WTC11 (cell line): ENCODE measurements around the gene MAPT. TPM values are rescaled to one million over a fixed set of nuclear protein-coding genes. Genes with fewer than 3 reads are reported as not detected.

Experiments used
- ATAC-seq: fragments of 200-7000 bp; cut with Tn5 transposase; 2 replicates; pipeline ENCODE4 v1.10.0; 2021; ENCODE audit warnings: mild to moderate bottlenecking, moderate library complexity
- CTCF ChIA-PET: fragments of 300-600 bp; sonication (Branson Sonifier 250); formaldehyde crosslinking; loops from one replicate; lab custom pipeline; 2021; ENCODE audit warnings: antibody characterized with exemption; lab: Charles Lee
- POLR2A ChIA-PET: fragments of 350-600 bp; sonication (Branson Sonifier 250); formaldehyde crosslinking; loops from one replicate; lab custom pipeline; 2021; ENCODE audit warnings: antibody characterized with exemption; lab: Charles Lee
- DNase-seq: peaks from one replicate; pipeline ENCODE4 v3.0.0; 2021; ENCODE audit warnings: low spot score
- H3K27ac Mint-ChIP-seq: 2 replicates; pipeline ENCODE4 v1.8.0; 2021; ENCODE audit warnings: mixed read lengths
- H3K27me3 Mint-ChIP-seq: 2 replicates; pipeline ENCODE4 v1.8.0; 2021; ENCODE audit warnings: low read depth, mild to moderate bottlenecking, moderate library complexity, mixed read lengths
- H3K36me3 Mint-ChIP-seq: 2 replicates; pipeline ENCODE4 v1.8.0; 2021; ENCODE audit warnings: mixed read lengths
- H3K4me1 Mint-ChIP-seq: 2 replicates; pipeline ENCODE4 v1.8.0; 2022; ENCODE audit warnings: mixed read lengths
- H3K4me3 Mint-ChIP-seq: 2 replicates; pipeline ENCODE4 v1.8.0; 2021; ENCODE audit warnings: mild to moderate bottlenecking, moderate library complexity, mixed read lengths
- H3K9me3 Mint-ChIP-seq: 2 replicates; pipeline ENCODE4 v1.8.0; 2021; ENCODE audit warnings: mixed read lengths
- CREB1 ChIP-seq: sonication (generic); formaldehyde crosslinking; IDR thresholded peaks from 2 replicates; pipeline ENCODE4 v1.8.0; 2023; ENCODE audit warnings: mild to moderate bottlenecking, missing genetic modification reagents
- CTCF ChIP-seq: fragments of 200-600 bp; IDR thresholded peaks from 2 replicates; pipeline ENCODE4 v1.8.0; 2022; ENCODE audit warnings: antibody characterized with exemption
- EMX1 ChIP-seq: fragments of 250-450 bp; sonication (Bioruptor Pico); IDR thresholded peaks from 2 replicates; pipeline ENCODE4 v1.8.0; 2021; ENCODE audit warnings: mild to moderate bottlenecking
- ETV6 ChIP-seq: sonication (generic); formaldehyde crosslinking; IDR thresholded peaks from 2 replicates; pipeline ENCODE4 v1.8.1; 2022; ENCODE audit warnings: mild to moderate bottlenecking, missing genetic modification reagents
- FOXJ3 ChIP-seq: sonication (generic); formaldehyde crosslinking; IDR thresholded peaks from 2 replicates; pipeline ENCODE4 v1.9.0; 2021; ENCODE audit warnings: missing genetic modification reagents, mild to moderate bottlenecking, borderline replicate concordance
- HMGA2 ChIP-seq: fragments of 250-450 bp; sonication (Bioruptor Pico); IDR thresholded peaks from 2 replicates; pipeline ENCODE4 v1.4.0; 2021; ENCODE audit warnings: mild to moderate bottlenecking, moderate library complexity
- NR3C1 ChIP-seq: sonication (generic); formaldehyde crosslinking; conservative IDR thresholded peaks from 2 replicates; pipeline ENCODE4 v1.8.1; 2023; ENCODE audit warnings: low read depth, mild to moderate bottlenecking, missing genetic modification reagents
- ZMAT4 ChIP-seq: fragments of 250-450 bp; sonication (Bioruptor Pico); IDR thresholded peaks from 2 replicates; pipeline ENCODE4 v1.9.0; 2021; ENCODE audit warnings: mild to moderate bottlenecking
- ZNF423 ChIP-seq: fragments of 250-450 bp; sonication (Bioruptor Pico); IDR thresholded peaks from 2 replicates; pipeline ENCODE4 v2.1.2; 2022; ENCODE audit warnings: mild to moderate bottlenecking, moderate library complexity
- ZSCAN18 ChIP-seq: fragments of 250-450 bp; sonication (Bioruptor Pico); IDR thresholded peaks from 2 replicates; pipeline ENCODE4 v2.1.2; 2022; ENCODE audit warnings: mild to moderate bottlenecking, moderate library complexity
- total RNA-seq: library from RNA; stranded (reverse); gene quantifications from 3 replicates; pipeline ENCODE4 v1.2.3, GENCODE V29; 2021
- TF ChIP-seq, protein P1 (sequence below): sonication (generic); formaldehyde crosslinking; IDR thresholded peaks from 2 replicates; pipeline ENCODE4 v1.8.1; 2022; ENCODE audit warnings: mild to moderate bottlenecking, moderate library complexity, missing genetic modification reagents
- TF ChIP-seq, protein P2 (sequence below): sonication (generic); formaldehyde crosslinking; IDR thresholded peaks from 2 replicates; pipeline ENCODE4 v1.8.1; 2023; ENCODE audit warnings: mild to moderate bottlenecking, missing genetic modification reagents
- TF ChIP-seq, protein P3 (sequence below): fragments of 250-450 bp; sonication (Bioruptor Pico); IDR thresholded peaks from 2 replicates; pipeline ENCODE4 v1.8.0; 2021; ENCODE audit warnings: mild to moderate bottlenecking
- TF ChIP-seq, protein P4 (sequence below): sonication (generic); formaldehyde crosslinking; IDR thresholded peaks from 2 replicates; pipeline ENCODE4 v1.8.1; 2023; ENCODE audit warnings: mild to moderate bottlenecking, missing genetic modification reagents, borderline replicate concordance

MAPT gene
- total RNA-seq, 1 experiment from 2014 or later = 2.2 TPM

GRCh38 chr17:45975640-45976295 is 81.4 kb downstream of the MAPT start:
- ATAC-seq (no peak), DNase-seq (no peak)
- ChIA-PET CTCF (interaction anchor here (2.4 kb wide), 1 partner anchor 26 kb away, joined by 8 read pairs; no protein-coding TSS in a partner anchor), POLR2A (no interaction called here)
- H3K27ac Mint-ChIP-seq = no peak overlapping the region
- no peak for TF ChIP-seq HMGA2 (CRISPR knock-in tag)
- no peak for TF ChIP-seq ZSCAN18 (CRISPR knock-in tag)
- TF ChIP-seq, protein P1, sequence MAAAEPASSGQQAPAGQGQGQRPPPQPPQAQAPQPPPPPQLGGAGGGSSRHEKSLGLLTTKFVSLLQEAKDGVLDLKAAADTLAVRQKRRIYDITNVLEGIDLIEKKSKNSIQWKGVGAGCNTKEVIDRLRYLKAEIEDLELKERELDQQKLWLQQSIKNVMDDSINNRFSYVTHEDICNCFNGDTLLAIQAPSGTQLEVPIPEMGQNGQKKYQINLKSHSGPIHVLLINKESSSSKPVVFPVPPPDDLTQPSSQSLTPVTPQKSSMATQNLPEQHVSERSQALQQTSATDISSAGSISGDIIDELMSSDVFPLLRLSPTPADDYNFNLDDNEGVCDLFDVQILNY (CRISPR knock-in tag) = no peak
- TF ChIP-seq EMX1 (CRISPR knock-in tag) = no peak
- TF ChIP-seq FOXJ3 (CRISPR knock-in tag) = no peak
- no peak for TF ChIP-seq CREB1 (CRISPR knock-in tag)
- TF ChIP-seq, protein P2, sequence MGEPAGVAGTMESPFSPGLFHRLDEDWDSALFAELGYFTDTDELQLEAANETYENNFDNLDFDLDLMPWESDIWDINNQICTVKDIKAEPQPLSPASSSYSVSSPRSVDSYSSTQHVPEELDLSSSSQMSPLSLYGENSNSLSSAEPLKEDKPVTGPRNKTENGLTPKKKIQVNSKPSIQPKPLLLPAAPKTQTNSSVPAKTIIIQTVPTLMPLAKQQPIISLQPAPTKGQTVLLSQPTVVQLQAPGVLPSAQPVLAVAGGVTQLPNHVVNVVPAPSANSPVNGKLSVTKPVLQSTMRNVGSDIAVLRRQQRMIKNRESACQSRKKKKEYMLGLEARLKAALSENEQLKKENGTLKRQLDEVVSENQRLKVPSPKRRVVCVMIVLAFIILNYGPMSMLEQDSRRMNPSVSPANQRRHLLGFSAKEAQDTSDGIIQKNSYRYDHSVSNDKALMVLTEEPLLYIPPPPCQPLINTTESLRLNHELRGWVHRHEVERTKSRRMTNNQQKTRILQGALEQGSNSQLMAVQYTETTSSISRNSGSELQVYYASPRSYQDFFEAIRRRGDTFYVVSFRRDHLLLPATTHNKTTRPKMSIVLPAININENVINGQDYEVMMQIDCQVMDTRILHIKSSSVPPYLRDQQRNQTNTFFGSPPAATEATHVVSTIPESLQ (CRISPR knock-in tag) = no peak
- TF ChIP-seq, protein P3, sequence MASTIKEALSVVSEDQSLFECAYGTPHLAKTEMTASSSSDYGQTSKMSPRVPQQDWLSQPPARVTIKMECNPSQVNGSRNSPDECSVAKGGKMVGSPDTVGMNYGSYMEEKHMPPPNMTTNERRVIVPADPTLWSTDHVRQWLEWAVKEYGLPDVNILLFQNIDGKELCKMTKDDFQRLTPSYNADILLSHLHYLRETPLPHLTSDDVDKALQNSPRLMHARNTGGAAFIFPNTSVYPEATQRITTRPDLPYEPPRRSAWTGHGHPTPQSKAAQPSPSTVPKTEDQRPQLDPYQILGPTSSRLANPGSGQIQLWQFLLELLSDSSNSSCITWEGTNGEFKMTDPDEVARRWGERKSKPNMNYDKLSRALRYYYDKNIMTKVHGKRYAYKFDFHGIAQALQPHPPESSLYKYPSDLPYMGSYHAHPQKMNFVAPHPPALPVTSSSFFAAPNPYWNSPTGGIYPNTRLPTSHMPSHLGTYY = no peak
- TF ChIP-seq, protein P4, sequence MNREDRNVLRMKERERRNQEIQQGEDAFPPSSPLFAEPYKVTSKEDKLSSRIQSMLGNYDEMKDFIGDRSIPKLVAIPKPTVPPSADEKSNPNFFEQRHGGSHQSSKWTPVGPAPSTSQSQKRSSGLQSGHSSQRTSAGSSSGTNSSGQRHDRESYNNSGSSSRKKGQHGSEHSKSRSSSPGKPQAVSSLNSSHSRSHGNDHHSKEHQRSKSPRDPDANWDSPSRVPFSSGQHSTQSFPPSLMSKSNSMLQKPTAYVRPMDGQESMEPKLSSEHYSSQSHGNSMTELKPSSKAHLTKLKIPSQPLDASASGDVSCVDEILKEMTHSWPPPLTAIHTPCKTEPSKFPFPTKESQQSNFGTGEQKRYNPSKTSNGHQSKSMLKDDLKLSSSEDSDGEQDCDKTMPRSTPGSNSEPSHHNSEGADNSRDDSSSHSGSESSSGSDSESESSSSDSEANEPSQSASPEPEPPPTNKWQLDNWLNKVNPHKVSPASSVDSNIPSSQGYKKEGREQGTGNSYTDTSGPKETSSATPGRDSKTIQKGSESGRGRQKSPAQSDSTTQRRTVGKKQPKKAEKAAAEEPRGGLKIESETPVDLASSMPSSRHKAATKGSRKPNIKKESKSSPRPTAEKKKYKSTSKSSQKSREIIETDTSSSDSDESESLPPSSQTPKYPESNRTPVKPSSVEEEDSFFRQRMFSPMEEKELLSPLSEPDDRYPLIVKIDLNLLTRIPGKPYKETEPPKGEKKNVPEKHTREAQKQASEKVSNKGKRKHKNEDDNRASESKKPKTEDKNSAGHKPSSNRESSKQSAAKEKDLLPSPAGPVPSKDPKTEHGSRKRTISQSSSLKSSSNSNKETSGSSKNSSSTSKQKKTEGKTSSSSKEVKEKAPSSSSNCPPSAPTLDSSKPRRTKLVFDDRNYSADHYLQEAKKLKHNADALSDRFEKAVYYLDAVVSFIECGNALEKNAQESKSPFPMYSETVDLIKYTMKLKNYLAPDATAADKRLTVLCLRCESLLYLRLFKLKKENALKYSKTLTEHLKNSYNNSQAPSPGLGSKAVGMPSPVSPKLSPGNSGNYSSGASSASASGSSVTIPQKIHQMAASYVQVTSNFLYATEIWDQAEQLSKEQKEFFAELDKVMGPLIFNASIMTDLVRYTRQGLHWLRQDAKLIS (CRISPR knock-in tag) = no peak
- no peak for TF ChIP-seq ETV6 (CRISPR knock-in tag)
- TF ChIP-seq ZMAT4 (CRISPR knock-in tag) = no peak
- no peak for TF ChIP-seq CTCF
- no peak for TF ChIP-seq NR3C1
- TF ChIP-seq ZNF423 (CRISPR knock-in tag) = no peak
- peaks cover 4% of the 10 kb centered on the region; the same call in 1 of the 2 replicates for H3K9me3 Mint-ChIP-seq
- H3K36me3 Mint-ChIP-seq = no peaks in the 10 kb centered on the region
- H3K4me1 Mint-ChIP-seq = no peaks in the 10 kb centered on the region
- H3K27me3 Mint-ChIP-seq = 0 out of 2 replicates have a peak, but pooled peaks cover 5% of the 10 kb centered on the region
- H3K4me3 Mint-ChIP-seq = no peak overlapping the region
